LHCN-M2 (cell line): ENCODE measurements around the gene CMSS1. TPM values are rescaled to one million over a fixed set of nuclear protein-coding genes. Genes with fewer than 3 reads are reported as not detected.

ENCODE experiments used
- DNase-seq: peaks from one replicate; pipeline ENCODE4 v3.0.0-alpha.2; 2012; ENCODE audit warnings: low read depth
- total RNA-seq: library from RNA; depleted of rRNA; stranded (reverse); fragments of >200 nt; gene quantifications from 2 replicates; pipeline ENCODE4 v1.2.3, GENCODE V29; 2014

The CMSS1 gene
- total RNA-seq, 1 experiment from 2014 or later: 37.1 TPM

- no peak for DNase-seq
These were observed 313.6 kb downstream of the CMSS1 start for GRCh38 chr3:100131241-100131640.

DNA sequence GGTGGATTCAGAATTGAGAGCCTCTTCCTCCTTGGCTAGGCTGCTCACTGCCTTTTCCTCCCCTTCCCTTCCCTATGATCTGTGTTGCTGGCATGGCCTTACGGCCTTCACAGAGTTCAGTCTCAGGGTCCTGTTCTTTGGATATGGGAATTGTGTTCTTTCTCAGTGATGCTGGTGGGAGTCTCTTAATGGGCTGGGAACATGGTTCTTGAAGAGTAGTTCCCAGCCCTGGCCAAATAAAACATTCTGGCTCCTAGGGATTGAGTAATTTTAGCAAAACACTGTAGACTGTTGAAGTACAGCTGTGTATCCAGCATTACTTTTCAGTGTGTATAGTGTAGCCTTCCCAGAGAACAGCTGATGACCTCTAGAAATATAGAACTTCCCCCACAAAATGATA is 319.3 kb downstream of the CMSS1 start:
- DNase-seq: peak; percentile 46

GRCh38 chr3:100140976-100141375 is 323.3 kb downstream of the CMSS1 start:
- DNase-seq: no peak

DNA sequence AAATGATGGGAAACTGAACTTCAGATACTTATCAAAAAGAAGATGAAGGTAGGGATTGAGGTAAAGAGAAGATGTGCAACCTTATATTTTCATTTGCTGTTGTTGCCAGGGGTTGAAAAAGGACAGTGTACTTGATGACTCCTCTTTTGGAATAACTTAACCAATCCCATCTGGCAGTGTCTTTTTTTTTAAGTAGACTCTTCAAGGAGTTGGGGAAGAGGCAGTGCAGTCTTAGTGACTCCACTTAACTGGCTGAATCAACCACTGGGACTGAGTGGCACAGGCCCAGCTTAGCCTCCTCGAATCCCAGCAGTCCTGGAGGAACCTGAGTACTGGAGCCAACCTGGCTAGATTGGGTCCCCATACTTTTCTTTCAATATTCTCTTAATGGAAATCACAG is 323.9 kb downstream of the CMSS1 start:
- no peak for DNase-seq

- no peak for DNase-seq
These were observed 326.7 kb downstream of the CMSS1 start for GRCh38 chr3:100144255-100144866.

- no peak for DNase-seq
These were observed 331.5 kb downstream of the CMSS1 start for GRCh38 chr3:100149130-100149529.

GRCh38 chr3:100149713-100150415 is 332.2 kb downstream of the CMSS1 start:
- DNase-seq: no peak

DNA sequence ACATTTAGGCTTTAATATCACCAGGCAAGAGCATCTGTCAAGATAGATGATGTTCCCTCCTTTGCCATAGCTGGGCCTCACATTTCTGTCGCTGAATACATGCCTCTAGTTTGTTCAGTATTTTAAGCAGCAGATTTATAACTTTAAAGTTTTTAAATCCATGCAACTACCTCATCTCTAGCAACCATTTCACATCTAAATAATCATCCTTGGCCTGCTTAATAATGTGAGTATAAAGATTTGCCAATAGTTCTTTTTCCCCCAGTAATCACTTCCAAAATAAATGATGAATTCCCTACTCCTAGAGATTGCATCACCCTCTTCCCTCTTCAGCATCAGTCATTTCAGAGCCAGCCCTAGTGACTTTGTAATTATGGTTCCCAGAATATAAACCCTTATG is 332.8 kb downstream of the CMSS1 start:
- DNase-seq: no peak

GRCh38 chr3:100151024-100151707 is 333.5 kb downstream of the CMSS1 start:
- no peak for DNase-seq

DNA sequence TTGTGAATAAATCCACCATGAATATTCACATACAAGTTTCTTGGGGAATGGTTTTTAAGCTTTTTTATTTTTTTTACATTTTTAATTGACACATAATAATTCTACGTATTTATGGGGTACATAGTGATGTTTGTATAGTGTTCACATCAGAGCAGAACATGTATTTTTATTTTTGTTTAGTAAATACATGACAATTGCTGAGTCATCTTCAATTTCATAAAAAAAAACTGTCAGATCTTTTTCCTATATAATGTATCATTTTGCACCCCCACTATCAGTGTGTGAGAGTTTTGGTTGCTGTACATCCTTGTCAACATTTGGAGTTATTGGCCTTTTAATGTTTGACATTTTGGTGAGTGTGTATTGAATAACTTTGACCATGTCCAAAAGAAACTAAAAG is 336.5 kb downstream of the CMSS1 start:
- no peak for DNase-seq

GRCh38 chr3:100155128-100155527 is 337.5 kb downstream of the CMSS1 start:
- DNase-seq: peak; percentile 34

DNA sequence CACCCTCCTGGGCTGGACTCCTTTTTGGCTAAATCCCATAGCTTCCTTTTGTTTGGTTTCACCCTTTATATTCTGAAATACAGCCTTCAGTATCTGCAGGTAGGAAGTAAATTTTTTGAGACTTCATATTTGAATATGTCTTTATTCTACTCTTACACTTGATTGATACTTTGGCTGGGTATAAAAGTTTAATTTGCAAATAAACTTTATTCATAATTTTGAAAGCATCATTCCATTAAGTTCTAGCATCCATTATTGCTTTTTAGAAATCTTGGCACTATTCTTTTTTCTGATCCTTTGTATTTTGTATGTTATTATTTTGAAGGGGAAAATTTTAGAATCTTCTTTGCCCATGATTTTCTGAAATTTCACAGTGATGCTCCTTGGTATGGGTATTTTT is 337.9 kb downstream of the CMSS1 start:
- no peak for DNase-seq

- DNase-seq: no peak
These were observed 340.0 kb downstream of the CMSS1 start for GRCh38 chr3:100157685-100158084.

DNA sequence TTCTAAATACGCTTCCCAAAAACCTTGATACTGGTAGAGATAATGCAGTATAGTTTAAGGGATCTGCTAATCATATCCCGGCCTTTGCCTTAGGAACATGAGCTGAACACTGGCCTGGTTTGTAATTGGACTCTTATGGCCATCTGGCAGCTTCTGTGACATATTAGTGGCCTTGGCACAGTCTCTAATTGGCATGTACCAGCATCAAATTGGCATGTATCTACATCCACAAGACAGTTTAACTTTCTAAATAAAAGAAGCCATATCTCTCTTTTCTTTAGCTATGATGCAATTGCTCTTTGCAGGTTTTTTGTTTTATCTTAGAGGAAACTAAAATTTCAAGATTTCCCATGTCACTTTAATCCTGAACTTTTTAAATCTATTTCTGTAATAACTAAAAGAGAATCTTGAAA is 341.3 kb downstream of the CMSS1 start:
- DNase-seq: peak; percentile 23

DNA sequence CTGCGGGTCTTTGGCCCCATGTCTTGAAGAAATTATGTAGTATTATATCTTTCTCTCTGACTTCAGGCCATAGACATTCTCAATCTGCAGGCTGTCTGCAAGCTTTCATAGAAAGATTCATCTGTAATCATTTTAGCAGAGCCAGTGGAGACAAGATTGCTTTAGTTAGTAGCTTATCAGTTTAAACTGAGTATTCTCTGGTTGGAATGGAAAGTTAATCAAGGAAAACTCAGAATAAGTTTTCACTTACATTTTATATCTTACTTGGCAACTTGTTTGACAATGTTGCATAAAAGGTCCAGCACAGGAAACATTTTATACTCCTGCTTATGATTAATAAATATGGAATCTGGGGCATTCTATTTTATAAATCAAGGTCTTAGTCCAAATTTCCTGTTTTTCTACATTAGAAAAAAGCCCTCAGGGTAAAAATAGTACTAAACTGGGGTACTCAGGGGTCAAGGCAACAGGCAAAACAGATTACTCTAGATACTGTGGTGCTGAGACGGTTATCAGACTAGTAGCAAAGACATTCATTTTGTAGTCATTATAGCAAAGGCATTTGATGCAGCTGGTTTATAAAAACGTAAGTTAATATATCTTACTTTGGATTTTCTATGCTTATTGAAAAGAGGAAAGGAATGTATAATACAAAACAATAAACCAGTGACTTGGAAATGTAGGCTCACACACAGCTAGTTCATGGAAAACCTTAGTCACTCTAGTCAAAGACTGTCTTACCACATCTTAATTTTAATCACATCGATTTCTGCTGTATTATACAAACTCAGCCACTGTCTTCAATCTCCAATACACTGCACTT is 341.9 kb downstream of the CMSS1 start:
- peak; percentile 50 for DNase-seq

GRCh38 chr3:100160521-100160920 is 342.9 kb downstream of the CMSS1 start:
- no peak for DNase-seq

DNA sequence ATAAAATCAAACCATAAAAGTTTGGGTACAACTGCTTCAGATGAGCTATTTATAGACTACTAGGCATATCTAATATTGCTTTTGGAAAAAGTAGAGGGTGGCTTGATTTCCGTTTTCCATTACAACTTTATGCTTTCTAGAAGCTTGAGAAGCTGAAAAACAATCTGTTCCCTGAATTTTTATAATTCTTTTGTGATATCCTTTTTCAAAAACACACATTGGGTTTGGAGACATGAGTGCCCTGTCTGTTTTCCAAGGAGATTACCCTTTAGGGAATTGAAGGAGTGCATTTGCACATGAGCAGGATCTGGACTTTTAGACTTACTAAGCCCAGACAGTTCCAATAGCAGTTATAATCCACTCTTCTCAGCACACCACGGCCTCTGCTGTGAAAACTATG is 346.1 kb downstream of the CMSS1 start:
- DNase-seq: no peak

DNA sequence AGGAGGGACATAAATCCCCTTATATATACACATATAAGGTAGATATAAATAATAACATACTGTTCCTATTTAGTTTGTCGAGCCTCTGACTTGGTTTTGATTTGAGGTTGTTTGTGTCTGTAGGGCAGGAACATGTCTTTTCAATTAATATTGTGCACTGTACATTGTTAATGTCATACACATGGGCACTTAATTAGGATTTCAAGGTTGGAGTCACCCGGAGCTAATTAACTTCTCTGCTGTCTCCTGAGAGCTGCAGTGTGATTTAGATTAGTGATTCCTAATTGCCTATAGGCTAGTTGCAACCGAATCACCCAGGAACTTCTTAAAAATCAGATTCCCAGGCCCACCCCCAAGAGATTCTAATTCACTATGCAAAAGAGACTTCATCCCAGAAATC is 347.1 kb downstream of the CMSS1 start:
- no peak for DNase-seq

- no peak for DNase-seq
These were observed 348.4 kb downstream of the CMSS1 start for GRCh38 chr3:100165926-100166550.

- DNase-seq: no peak
These were observed 351.7 kb downstream of the CMSS1 start for GRCh38 chr3:100169201-100169920.

DNA sequence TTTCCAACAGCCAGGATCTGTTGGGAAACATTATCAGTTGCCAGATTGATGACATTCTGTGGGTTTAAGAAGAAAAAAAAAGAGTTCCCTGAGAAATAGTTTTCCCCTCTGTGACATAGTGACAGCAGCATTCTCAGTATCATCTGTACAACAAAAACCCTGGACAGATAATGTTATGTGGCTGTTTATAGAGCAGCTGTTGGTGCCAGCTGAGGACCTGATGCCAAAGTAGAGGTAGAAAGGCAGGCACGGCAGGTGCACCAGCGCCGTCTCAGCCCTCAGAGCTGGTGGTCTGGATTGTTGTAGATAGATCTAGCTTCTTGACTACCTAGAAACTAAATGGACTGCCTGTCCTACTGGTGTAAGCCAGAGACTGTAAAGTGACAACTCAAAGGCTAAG is 352.8 kb downstream of the CMSS1 start:
- no peak for DNase-seq
